ENCODE results near the gene MROH2B. TPM values are rescaled to one million over a fixed set of nuclear protein-coding genes. Genes with fewer than 3 reads are reported as not detected.

Gene MROH2B
- total RNA-seq, 4 donors from 2014 or later: not detected

GRCh38 chr5:41109186-41109585, 38.0 kb upstream of the MROH2B start:
- no peak for DNase-seq
- no peak overlapping the region for H3K27ac ChIP-seq
- intact Hi-C loops (cut with DNase I; ENCODE audit: low total_unique reads): no loop called here

GRCh38 chr5:41102341-41102740, 31.2 kb upstream of the MROH2B start:
- Histone ChIP-seq H3K27ac (no peak overlapping the region), H3K27me3 (no peaks in the 10 kb centered on the region), H3K36me3 (no peaks in the 10 kb centered on the region), H3K4me1 (no peaks in the 10 kb centered on the region), H3K9me3 (no peaks in the 10 kb centered on the region), H3K4me3 (no peak overlapping the region)
- DNase-seq: no peak
- TF ChIP-seq CTCF (IDR thresholded peaks at IDR 0.05): no peak
- intact Hi-C loops (cut with DNase I; ENCODE audit: low total_unique reads): no loop called here

More at GRCh38 chr5:41109186-41109585, 38.0 kb upstream of the MROH2B start:
- H3K27me3 ChIP-seq: no peaks in the 10 kb centered on the region
- no peak for TF ChIP-seq POLR2A (IDR thresholded peaks at IDR 0.05)
- no peak for TF ChIP-seq CTCF (IDR thresholded peaks at IDR 0.05)
- H3K36me3 ChIP-seq: no peaks in the 10 kb centered on the region
- H3K9me3 ChIP-seq: no peaks in the 10 kb centered on the region
- no peaks in the 10 kb centered on the region for H3K4me1 ChIP-seq
- no peak overlapping the region for H3K4me3 ChIP-seq

GRCh38 chr5:41097642-41098041, 26.5 kb upstream of the MROH2B start:
- DNase-seq: no peak
- intact Hi-C loops (cut with DNase I; ENCODE audit: low total_unique reads): no loop called here

GRCh38 chr5:41095324-41096101, 24.4 kb upstream of the MROH2B start:
- intact Hi-C loops (cut with DNase I; ENCODE audit: low total_unique reads): no loop called here

More at GRCh38 chr5:41097642-41098041, 26.5 kb upstream of the MROH2B start:
- Histone ChIP-seq H3K9me3 (no peaks in the 10 kb centered on the region), H3K27ac (no peak overlapping the region), H3K4me1 (no peaks in the 10 kb centered on the region), H3K27me3 (no peaks in the 10 kb centered on the region), H3K4me3 (no peak overlapping the region), H3K36me3 (no peaks in the 10 kb centered on the region)
- TF ChIP-seq CTCF (IDR thresholded peaks at IDR 0.05): no peak
- TF ChIP-seq POLR2A (IDR thresholded peaks at IDR 0.05): no peak

More at GRCh38 chr5:41095324-41096101, 24.4 kb upstream of the MROH2B start:
- Histone ChIP-seq H3K4me1 (no peaks in the 10 kb centered on the region), H3K27me3 (no peaks in the 10 kb centered on the region), H3K9me3 (no peaks in the 10 kb centered on the region), H3K27ac (no peak overlapping the region), H3K4me3 (no peak overlapping the region), H3K36me3 (no peaks in the 10 kb centered on the region)
- DNase-seq: no peak
- TF ChIP-seq CTCF (IDR thresholded peaks at IDR 0.05): no peak
- no peak for TF ChIP-seq POLR2A (IDR thresholded peaks at IDR 0.05)
